CD4-positive, alpha-beta T cell treated with Interleukin-2 at 100 ng/mL for 4 hours (primary cell): Measurements from ENCODE around the gene ENTREP1.
"Not testable (repeated sequence)": the region's sequence is repeated elsewhere in the genome, so short reads cannot be mapped to it uniquely, and the experiment has no call there.

Experiments used
- DNase-seq: peaks from one replicate; pipeline ENCODE4 v3.0.0-alpha.2; 2020; ENCODE audit warnings: low spot score

Gene ENTREP1, protein sequence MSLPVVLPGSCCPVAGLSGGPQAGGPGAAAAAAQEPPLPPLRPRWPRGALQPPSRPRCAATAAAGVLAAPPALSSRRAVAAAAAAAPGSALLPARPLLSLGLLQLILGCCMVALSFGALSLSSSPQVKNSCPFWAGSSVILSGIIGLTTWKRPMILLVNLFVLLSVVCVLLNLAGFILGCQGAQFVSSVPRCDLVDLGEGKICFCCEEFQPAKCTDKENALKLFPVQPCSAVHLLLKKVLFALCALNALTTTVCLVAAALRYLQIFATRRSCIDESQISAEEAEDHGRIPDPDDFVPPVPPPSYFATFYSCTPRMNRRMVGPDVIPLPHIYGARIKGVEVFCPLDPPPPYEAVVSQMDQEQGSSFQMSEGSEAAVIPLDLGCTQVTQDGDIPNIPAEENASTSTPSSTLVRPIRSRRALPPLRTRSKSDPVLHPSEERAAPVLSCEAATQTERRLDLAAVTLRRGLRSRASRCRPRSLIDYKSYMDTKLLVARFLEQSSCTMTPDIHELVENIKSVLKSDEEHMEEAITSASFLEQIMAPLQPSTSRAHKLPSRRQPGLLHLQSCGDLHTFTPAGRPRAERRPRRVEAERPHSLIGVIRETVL

DNA sequence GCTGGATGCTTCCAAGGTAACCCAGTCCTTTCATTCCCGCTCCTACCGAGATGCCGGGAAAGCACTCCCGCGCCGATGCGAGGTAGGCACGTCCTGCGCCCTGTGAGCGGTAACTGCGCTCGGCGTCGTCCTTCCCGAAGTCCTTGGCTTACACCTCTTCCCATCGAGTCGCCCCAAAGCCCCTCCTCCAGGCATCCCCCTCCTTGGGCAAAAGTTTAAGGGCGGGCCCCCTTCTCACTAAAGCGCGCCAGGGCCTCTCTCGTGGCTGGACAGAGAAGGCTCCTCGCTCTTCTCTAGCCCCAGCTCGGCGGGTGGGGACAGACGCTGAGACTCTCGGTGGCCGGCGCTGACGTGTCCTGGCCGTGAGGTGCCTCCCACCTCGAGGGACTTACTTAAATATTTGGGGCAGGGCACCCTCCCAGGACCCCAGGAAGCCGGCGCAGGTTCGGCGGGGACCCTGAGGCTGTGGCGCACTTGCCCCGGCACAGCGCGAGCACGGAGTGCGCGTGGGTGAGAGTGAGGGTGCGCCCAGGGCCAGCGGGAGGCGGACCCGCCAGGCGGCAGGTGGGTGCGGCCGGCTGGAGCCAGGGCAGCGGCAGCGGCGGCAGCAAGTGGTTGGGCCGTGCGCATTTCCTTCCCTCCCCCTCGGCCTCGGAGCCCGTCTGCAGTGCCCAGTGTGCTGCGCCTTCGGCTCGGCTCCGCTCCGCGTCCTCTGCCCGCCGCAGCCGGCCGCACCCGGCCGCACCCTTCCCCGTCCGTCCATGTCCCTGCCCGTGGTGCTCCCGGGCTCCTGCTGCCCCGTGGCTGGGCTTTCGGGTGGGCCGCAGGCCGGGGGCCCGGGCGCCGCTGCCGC lies at the start of gene ENTREP1:
TSS of gene ENTREP1 (plus strand) at position 667 of the 853 bp plus-strand sequence. CDS start at position 762, 95 bp downstream.
- no peak for DNase-seq

DNA sequence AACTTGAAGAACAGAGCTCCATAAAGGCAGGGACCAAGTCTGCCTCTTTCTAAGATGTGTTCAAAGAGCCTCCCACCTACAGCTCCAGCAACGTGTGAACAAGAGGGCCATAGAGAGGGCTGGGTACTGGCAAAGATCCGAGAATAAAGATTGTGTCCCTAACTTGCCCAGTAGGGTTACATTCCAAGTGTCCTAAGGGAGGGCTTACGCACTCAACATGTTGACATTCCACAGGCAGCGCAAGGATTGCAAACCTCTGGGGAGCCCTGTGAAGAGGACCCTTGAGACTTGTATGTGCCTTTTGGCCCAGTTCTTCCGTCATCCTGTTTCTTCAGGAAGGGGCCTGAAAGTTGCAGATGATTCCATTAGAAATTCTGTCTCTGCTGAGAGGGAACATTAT lies 48.2 kb upstream of the ENTREP1 start:
- no peak for DNase-seq

DNA sequence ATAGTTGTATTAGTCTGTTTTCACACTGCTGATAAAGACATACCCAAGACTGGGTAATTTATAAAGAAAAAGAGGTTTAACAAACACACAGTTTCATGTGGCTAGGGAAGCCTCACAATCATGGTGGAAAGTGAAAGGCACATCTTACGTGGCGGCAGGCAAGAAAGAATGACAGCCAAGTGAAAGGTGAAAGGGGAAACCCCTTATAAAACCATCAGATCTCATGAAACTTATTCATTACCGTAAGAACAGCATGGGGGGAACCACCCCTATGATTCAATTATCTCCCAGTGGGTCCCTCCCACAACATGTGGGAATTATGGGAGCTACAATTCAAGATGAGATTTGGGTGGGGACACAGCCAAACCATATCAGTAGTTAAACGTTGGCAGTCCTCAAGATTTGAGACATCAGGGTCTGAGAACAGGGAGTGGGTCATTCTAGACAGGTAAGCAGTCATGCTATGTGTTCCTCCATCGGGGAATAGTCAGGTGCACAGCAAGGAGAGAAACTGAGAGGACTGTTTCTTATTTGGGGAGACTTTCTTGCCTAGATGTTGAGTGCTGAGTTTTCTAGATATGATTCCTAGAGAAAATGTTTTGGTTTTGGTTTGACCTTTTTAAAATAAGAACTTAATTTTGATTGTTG lies 45.8 kb upstream of the ENTREP1 start:
- DNase-seq: no peak

DNA sequence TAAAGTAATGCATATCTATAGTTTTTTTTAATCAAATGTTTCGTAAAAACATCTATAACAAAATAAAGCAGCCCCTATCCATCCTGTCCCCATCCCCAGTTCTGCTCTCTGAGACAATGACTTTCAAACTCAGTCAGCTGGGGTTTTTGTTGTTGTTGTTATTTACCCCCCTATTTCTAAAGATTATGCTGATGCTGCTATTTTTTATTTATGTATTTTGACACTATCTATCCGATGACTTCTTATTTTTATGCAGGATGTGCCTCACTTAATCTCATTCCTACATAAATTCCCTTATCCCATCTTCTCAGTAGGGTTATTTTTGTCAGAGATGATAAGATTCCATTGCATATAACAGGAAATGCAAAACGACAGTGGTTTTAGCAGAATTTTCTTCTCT lies 45.3 kb upstream of the ENTREP1 start:
- no peak for DNase-seq

DNA sequence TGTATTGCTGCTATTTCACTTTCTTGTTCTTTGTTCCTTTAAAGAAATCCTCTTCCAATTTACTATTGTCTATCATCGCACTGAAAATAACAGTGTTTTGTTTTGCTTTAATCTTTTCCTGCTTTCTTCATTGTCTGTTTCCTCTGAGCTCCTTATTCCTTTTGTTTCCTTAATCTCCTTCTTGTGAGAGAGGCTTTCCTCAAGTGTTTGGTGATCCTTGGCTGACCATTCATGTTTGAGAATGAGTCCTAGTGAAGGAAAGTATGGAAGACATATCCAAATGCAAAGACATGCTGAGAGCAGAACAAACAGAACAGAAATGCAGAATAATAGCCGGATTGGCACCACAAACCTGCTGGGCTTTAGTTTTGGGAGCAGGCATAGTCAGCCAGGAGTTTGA lies 42.0 kb upstream of the ENTREP1 start:
- no peak for DNase-seq

DNA sequence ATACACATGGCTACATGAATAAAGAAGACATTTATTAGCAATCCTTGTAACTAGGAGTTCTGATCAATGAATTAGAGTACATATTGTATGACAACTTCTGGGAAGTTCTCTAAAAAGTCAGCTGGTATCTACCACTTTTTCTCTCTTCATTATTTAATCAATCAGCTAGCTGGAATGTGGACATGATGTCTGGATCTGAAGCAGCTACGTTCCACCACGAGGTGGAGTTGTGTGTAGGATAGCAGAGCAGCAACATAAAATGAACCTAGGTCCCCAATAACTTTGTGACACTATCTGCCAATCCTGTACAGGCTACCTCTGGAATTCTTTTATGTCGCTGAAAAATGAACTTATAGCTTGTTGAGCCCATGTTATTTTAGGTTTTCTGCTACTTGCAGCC lies 32.9 kb upstream of the ENTREP1 start:
- no peak for DNase-seq

DNA sequence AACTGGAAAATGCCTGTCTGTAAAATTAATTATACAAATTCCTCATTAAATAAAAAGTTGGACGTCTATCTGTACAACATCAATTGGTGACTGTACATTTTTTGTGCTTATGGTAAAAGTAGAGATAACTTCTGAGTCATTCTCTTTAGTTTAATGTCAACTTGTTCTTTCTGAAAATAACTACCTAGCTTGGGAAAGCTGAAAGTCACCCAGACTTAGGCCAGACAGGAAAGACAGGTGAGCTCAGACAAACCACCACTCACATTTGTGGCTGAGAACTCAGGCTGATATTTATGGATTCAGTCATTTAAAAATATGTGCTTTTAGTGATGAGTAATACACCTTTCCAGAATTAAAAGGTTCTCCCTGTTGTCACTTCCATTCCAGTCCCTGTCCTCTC lies 31.9 kb upstream of the ENTREP1 start:
- DNase-seq: no peak

DNA sequence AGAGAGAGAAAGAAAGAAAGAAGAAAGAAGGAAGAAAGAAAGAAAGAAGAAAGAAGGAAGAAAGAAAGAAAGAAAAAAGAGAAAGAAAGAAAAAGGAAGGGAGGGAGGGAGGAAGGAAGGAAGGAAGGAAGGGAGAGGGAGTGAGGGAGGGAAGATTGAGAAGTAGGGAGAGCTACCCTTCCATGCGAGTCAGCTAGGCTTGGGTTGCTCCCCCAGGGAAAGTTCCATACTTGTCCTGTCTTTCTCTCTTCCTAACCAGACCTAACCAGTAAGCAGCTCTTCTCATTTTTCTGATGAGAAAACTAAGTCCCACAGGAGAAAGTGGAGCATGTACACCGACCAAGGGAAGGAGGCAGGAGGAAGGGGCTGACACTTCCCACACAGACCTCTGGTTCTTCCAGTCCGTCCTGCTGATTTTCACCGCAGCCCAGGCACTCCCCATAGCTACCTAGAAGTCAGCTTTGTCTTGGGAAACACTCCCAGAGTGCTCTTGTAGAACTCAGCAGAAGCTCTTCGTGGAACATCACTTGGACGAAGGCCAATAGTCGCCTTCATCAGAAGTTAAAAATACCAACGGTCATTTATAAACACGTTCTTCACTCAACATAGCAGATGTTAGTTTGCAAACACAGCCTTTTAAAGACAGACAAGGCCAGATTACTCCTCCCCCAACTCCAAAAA lies 29.0 kb upstream of the ENTREP1 start:
- no peak for DNase-seq

DNA sequence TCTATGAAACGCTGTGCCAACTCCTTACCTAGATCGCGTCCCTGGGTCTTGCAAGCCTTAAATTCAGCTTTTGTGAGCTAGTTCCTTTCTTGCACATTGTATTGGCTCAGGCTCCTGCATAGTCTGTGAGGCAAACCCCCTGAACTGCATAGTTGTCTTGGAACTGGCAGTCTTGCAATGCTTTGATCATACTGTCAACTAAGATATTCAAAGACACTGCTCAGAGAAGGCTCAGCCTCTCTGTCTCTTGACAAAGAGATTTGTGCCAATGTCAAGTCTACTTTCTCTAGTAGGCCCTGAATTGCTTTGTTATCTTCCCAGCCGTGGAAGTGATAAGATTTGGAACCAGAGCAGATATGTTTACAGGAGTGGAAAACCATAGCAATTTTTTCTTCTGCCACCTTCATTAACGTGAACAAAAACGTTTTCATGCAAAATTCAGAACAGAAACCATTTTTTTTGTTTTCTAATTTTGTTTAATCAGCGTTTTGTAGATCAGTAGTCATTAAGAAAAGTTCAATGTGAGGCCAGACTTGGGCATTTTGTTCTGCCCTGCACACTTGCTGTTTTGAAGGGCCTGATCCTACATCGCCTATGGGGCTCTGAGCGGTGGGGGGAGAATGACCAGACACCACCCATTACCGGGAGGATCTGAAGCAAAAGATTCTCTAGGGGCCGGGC lies 27.6 kb upstream of the ENTREP1 start:
- DNase-seq: no peak

DNA sequence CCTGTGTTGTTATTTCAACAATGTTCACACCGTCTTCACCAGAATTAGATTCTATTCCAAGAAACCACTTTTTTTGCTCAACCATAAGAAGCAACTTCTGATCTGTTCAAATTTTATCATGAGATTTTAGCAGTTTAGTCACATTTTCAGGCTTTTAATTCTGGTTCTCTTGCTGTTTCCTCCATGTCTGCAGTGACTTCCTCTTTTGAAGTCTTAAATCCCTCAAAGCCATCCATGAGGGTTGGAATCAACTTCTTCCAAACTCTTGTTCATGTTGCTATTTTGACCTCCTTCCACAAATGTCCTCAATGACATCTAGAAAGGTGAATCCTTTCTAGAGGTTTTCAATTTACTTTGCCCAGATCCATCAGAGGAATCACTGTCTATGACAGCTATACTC lies 25.7 kb upstream of the ENTREP1 start:
- DNase-seq: no peak

DNA sequence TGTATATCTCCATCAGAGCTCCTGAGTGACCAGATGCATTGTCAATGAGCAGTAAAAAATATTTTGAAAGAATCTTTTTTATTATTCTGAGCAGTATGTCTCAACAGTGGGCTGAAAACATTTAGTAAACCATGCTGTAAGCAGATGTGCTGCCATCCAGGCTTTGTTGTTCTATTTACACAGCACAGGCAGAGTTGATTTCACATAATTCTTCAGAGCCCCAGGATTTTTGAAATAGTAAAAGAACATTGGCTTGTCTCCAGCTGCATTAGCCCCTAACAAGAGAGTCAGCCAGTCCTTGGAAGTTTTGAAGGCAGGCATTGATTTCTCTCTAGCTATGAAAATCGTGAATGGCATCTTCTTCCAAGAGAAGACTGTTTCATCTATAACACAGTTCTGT lies 25.2 kb upstream of the ENTREP1 start:
- no peak for DNase-seq

DNA sequence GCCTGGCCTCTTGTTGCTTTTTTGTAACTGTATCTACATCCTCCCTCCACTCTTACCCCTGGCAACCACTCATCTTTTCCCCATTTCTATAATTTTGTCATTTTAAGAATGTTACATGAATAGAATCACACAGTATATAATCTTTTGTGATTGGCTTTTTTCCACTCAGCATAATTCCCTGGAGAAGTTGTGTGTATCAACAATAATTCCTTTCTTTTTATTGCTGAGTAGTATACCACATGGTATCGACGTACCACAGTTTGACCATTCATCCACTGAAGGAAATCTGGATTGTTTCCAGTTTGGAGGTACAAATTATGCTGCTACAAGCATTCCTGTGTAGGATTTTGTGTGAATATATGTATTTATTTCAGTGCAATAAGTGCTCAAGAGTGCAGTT lies 21.7 kb upstream of the ENTREP1 start:
- no peak for DNase-seq

DNA sequence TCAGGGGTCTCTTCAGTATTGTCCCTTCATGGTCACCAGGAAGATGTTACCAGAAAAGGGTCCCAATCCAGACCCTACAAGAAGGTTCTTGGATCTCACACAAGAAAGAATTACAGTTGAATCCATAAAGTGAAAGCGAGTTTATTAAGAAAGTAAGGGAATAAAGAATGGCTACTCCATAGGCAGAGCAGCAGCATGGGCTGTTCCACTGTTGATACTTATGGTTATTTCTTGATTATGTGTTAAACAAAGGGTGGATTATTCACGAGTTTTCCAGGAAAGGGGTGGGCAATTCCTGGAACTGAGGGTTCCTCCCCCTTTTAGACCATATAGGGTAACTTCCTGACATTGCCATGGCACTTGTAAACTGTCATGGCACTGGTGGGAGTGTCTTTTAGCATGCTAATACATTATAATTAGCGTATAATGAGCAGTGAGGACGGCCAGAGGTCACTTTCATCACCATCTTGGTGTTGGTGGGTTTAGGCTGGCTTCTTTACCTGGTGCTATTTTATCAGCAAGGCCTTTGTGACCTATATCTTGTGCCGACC lies 18.0 kb upstream of the ENTREP1 start:
- DNase-seq: not testable (repeated sequence)

DNA sequence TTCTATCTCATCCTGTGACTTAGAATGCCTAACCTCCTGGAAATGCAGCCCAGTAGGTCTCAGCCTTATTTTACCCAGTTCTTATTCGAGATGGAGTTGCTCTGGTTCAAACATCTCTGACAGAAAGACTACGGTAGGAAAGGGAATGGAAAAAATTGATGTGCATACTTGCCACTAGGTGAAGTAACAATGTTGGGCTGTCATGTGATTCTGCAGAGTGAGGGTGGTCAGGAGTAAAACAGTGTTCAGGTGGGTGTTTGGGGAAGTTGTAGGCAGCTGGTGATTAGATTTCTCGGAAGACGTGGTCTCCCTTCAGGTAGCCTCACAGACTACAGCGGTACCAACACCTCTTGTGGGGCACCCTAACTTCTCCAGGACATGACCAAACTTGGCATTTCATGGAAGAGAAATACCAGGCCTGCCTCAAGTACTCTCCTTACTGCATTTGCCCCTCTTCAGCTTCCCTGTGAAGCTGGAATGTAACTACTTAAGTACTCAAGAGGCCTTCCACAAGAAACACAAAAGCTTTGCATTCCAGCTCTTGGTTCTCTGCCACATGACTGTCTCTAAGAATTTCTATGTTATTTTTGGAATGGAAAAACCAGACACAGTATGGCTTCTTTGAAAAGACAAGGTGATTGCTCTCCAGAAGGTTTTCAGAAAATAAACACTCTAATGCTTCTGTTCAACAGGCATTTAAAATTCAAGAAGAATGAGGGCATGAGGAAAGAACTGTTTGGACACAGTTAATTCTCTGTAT lies 17.4 kb upstream of the ENTREP1 start:
- no peak for DNase-seq

DNA sequence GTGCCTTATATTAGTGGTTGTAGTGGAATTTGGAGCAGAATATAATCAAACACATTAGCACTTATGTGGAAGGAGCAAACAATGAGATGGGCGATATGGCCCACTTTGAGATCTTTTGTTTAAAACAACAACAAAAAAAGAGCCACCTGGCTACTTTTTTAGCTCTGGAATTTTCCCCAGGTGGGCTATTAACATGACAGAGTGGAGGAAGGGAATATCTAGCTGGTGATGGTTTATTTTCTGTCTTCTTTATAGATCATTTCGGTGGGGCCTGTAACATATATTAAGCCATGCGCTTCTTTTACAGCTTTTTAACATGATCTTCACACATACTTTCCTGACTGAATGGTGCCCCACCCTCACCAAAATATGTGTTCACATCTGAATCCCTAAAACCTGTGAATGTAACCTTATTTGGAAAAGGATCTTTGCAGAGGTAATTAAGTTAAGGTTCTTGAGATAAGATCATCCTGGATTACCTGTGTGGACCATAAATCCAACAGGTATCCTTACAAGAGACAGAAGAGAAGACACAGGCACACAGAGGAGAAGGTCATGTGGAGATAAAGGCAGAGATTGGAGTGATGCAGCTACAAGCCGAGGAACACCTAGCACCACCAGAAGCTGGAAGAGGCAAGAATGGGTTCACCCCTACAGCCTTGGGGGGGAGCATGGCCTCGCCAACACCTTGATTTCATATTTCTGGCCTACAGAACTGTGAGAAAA lies 16.6 kb upstream of the ENTREP1 start:
- no peak for DNase-seq

DNA sequence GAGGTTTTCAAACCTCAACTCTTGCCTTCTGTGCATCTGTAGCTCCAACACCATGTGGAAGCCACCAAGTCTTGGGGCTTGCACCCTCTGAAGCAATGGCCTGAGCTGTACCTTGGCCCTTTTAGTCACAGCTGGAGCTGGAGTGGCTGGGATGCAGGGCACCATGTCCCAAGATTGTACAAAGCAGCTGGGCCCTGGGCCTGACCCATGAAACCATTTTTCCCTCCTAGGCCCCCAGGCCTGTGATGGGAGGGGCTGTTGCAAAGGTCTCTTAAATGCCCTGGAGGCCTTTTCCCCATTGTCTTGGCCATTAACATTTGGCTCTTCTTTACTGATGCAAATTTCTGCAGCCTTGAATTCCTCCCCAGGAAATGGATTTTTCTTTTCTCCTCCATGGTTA lies 11.8 kb upstream of the ENTREP1 start:
- no peak for DNase-seq

DNA sequence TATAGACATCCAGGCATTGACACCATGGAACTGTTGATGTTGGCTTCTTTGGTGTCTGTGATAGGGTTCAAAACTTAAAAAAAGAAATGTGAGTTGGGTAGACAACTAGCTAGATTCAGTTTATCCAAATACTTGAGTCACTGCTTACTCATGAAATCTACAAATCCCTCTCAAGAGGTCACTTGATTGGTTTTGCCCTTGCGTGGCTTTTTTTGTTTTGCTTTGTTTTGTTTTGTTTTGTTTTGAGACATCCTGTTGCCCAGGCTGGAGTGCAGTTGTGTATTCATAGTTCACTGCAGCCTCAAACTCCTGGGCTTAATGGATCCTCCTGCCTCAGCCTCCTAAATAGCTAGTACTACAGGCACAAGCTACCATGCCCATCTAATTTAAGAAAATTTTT lies 10.5 kb upstream of the ENTREP1 start:
- DNase-seq: no peak

DNA sequence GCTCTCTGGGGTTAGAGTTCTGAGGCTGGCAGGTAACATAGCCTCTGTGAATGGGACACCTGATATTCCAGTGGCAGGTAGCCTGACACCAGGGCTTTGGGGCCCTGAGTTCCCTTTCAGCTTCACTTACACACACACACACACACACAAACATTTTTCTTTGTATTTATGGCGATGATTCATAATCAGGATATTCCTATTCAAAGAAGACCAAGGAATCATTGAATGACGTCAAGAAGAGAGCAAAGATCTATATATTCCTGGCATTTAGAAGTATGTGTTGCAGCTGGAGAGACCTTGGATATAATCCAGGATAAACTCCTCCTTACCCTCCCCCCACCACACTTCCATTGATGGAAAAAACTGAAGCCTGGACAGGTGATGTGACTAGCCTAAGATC lies 7.9 kb upstream of the ENTREP1 start:
- DNase-seq: no peak

DNA sequence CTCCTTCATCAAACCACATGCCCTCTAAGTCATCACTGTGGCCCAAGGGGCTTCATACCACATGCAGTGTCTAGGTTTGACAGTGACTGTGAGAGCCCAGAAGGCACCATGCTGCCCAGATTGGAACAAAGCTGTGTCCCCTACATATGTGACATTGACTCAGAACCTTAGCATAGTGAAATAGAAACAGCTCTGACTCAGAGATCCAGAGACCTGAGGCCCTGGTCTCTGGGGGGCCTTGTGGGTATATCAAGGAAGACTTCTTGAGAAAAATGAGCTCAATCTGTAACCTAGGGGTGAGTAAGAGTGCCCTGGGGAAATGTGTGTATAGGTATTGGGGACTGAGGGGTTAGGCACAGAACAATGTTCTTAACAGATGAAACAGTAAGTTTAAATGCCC lies 7.1 kb upstream of the ENTREP1 start:
- DNase-seq: no peak
